H1 (cell line): ENCODE data around the gene NUP50.

Experiments
- CEBPB ChIP-seq: IDR thresholded peaks from 2 replicates; pipeline ENCODE4 v1.6.1; 2012; ENCODE audit warnings: low read depth, low read length
- CREB1 ChIP-seq: IDR thresholded peaks from 2 replicates; pipeline ENCODE4 v1.6.1; 2012; ENCODE audit warnings: inconsistent platforms
- CTCF ChIP-seq, 3 experiments: IDR thresholded peaks; 1 replicate in 2 of 3; 2 replicates in 1 of 3; pipeline versions ENCODE4 v1.5.1 to v1.6.1; 2011; ENCODE audit warnings: low read length in 3 of 3, mild to moderate bottlenecking in 3 of 3, inconsistent platforms in 2 of 3, low read depth in 1 of 3, moderate library complexity in 1 of 3; ENCODE audit not compliant: insufficient read depth in 1 of 3; ENCODE audit errors: control extremely low read depth in 1 of 3
- EGR1 ChIP-seq: IDR thresholded peaks from 2 replicates; pipeline ENCODE4 v1.6.1; 2011; ENCODE audit warnings: low read depth, low read length, borderline replicate concordance
- EZH2 ChIP-seq: fragments of 200-600 bp; sonication (generic); IDR thresholded peaks from 2 replicates; pipeline ENCODE4 v1.7.1; 2012; ENCODE audit warnings: low read depth, mild to moderate bottlenecking, moderate library complexity, low read length, inconsistent platforms; ENCODE audit not compliant: severe bottlenecking
- HDAC6 ChIP-seq: IDR thresholded peaks from one replicate; pipeline ENCODE4 v1.7.1; 2012; ENCODE audit warnings: low read depth, mild to moderate bottlenecking, inconsistent platforms, low read length, moderate library complexity
- KDM1A ChIP-seq: fragments of 200-600, 300-600 bp; sonication (generic); IDR thresholded peaks from 2 replicates; pipeline ENCODE4 v1.7.1; 2016; ENCODE audit warnings: mild to moderate bottlenecking, low read length, borderline replicate concordance
- POLR2A ChIP-seq, 2 experiments: IDR thresholded peaks; 1 replicate in 1 of 2; 2 replicates in 1 of 2; pipeline ENCODE4 v1.6.1; 2011; ENCODE audit warnings: low read depth in 2 of 2, low read length in 2 of 2, mild to moderate bottlenecking in 2 of 2; ENCODE audit errors: control extremely low read depth in 1 of 2
- POLR2AphosphoS5 ChIP-seq: IDR thresholded peaks from 2 replicates; pipeline ENCODE4 v1.6.1; 2011; ENCODE audit warnings: low read depth, low read length
- RNF2 ChIP-seq: fragments of 200-900, 300-1000 bp; sonication (generic); IDR thresholded peaks from 2 replicates; pipeline ENCODE4 v1.7.1; 2016; ENCODE audit warnings: borderline replicate concordance, low read depth, mild to moderate bottlenecking, antibody characterized with exemption, low read length; ENCODE audit not compliant: poor library complexity, severe bottlenecking; ENCODE audit errors: missing control alignments
- SIN3A ChIP-seq, 2 experiments: IDR thresholded peaks in 1 of 2; conservative IDR thresholded peaks in 1 of 2; 2 replicates each; pipeline ENCODE4 v1.6.1; 2011 to 2012; ENCODE audit warnings: low read length in 2 of 2, improper control_type of control experiment in 1 of 2, low read depth in 1 of 2, mild to moderate bottlenecking in 1 of 2
- TBP ChIP-seq: IDR thresholded peaks from 2 replicates; pipeline ENCODE4 v1.6.1; 2011; ENCODE audit warnings: low read depth, low read length, improper control_type of control experiment
- TCF12 ChIP-seq: IDR thresholded peaks from 2 replicates; pipeline ENCODE4 v1.6.1; 2011; ENCODE audit warnings: low read depth, mild to moderate bottlenecking, low read length
- YY1 ChIP-seq: IDR thresholded peaks from 2 replicates; pipeline ENCODE4 v1.6.1; 2011; ENCODE audit warnings: low read depth, mild to moderate bottlenecking, low read length

DNA sequence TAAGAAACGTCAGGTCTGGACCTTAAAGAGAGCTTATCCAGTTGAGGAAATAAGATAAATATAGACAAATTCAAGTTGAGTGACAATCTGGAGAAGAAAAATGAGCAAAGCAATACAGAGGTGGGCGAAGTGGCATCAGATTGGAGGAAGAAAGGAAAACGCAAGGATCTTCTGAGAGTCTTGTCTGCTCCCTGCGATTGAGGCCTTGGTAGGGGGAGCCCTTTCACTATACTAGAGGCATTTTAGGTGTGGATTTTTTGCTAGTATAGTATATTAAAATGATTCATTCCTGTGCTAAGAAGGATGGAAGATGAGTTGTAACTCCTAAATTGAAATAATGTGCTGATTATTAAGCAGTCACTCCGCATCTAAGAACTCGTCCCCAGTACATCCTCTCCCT is 8.1 kb downstream of the NUP50 start:
- TF ChIP-seq HDAC6: no peak
- TF ChIP-seq CTCF (IDR thresholded peaks at IDR 0.05; ENCODE audit: control extremely low read depth in 1 of 3, insufficient read depth in 1 of 3, low read depth in 1 of 3, low read length in 3 of 3): no peak
- TF ChIP-seq POLR2AphosphoS5: no peak
- TF ChIP-seq SIN3A (conservative IDR thresholded peaks at IDR 0.05 in 1 of 2, IDR thresholded peaks at IDR 0.05 in 1 of 2; ENCODE audit: low read depth in 1 of 2, low read length in 2 of 2): no peak
- TF ChIP-seq POLR2A (IDR thresholded peaks at IDR 0.05; ENCODE audit: control extremely low read depth in 1 of 2, low read depth in 2 of 2, low read length in 2 of 2): no peak
- TF ChIP-seq TCF12: no peak
- no peak for TF ChIP-seq CREB1
- no peak for TF ChIP-seq EZH2
- no peak for TF ChIP-seq YY1
- TF ChIP-seq RNF2: no peak
- no peak for TF ChIP-seq CEBPB
- no peak for TF ChIP-seq EGR1
- no peak for TF ChIP-seq TBP
- TF ChIP-seq KDM1A: no peak
